Neural progenitor cell (in vitro differentiated cells): ENCODE results near the gene CNPY1. TPM values are rescaled to one million over a fixed set of nuclear protein-coding genes. Genes with fewer than 3 reads are reported as not detected.

Experiments used
- DNase-seq: peaks from one replicate; pipeline ENCODE4 v3.0.0-alpha.2; 2016; ENCODE audit warnings: low spot score
- H2AFZ ChIP-seq: fragments of 200-600 bp; sonication (generic); replicated peaks from 2 replicates; pipeline ENCODE4 v1.6.1; 2016; ENCODE audit warnings: antibody characterized with exemption
- H3F3A ChIP-seq: fragments of 200-600 bp; sonication (generic); 2 replicates; pipeline ENCODE4 v1.6.1; 2016; ENCODE audit warnings: antibody characterized with exemption, low read depth
- H3K27ac ChIP-seq: fragments of 200-600 bp; sonication (generic); 2 replicates; pipeline ENCODE4 v1.5.1; 2016; ENCODE audit warnings: mild to moderate bottlenecking
- H3K27me3 ChIP-seq: fragments of 200-600 bp; sonication (generic); 2 replicates; pipeline ENCODE4 v1.6.1; 2016; ENCODE audit warnings: mild to moderate bottlenecking, moderate library complexity
- H3K36me3 ChIP-seq: fragments of 200-600 bp; sonication (generic); 2 replicates; pipeline ENCODE4 v1.5.1; 2016
- H3K4me1 ChIP-seq: fragments of 200-600 bp; sonication (generic); 2 replicates; pipeline ENCODE4 v1.6.1; 2016; ENCODE audit warnings: mixed run types
- H3K4me2 ChIP-seq: fragments of 200-600 bp; sonication (generic); 2 replicates; pipeline ENCODE4 v1.6.1; 2016
- H3K4me3 ChIP-seq: fragments of 200-600 bp; sonication (generic); 2 replicates; pipeline ENCODE4 v1.5.1; 2016
- H3K79me2 ChIP-seq: fragments of 200-600 bp; sonication (generic); 2 replicates; pipeline ENCODE4 v1.6.1; 2016; ENCODE audit warnings: low read depth
- H3K9ac ChIP-seq: fragments of 200-600 bp; sonication (generic); 2 replicates; pipeline ENCODE4 v1.6.1; 2016
- H3K9me3 ChIP-seq: fragments of 200-600 bp; sonication (generic); 2 replicates; pipeline ENCODE4 v1.5.1; 2016; ENCODE audit warnings: low read depth
- H4K20me1 ChIP-seq: fragments of 200-600 bp; sonication (generic); 2 replicates; pipeline ENCODE4 v1.6.1; 2016; ENCODE audit warnings: low read depth
- H3K27ac Mint-ChIP-seq: 3 replicates; pipeline ENCODE4 v1.8.0; 2021; ENCODE audit warnings: mixed read lengths
- H3K27me3 Mint-ChIP-seq: 2 replicates; pipeline ENCODE4 v1.8.0; 2022; ENCODE audit warnings: low read depth, mild to moderate bottlenecking, inconsistent platforms, moderate library complexity, mixed read lengths; ENCODE audit not compliant: insufficient read depth
- H3K36me3 Mint-ChIP-seq: 3 replicates; pipeline ENCODE4 v1.8.0; 2021; ENCODE audit warnings: mixed read lengths
- H3K4me1 Mint-ChIP-seq: 3 replicates; pipeline ENCODE4 v1.8.0; 2021; ENCODE audit warnings: mixed read lengths
- H3K4me3 Mint-ChIP-seq: 3 replicates; pipeline ENCODE4 v1.8.0; 2021; ENCODE audit warnings: mild to moderate bottlenecking, moderate library complexity, mixed read lengths
- H3K9me3 Mint-ChIP-seq: 3 replicates; pipeline ENCODE4 v1.8.0; 2020; ENCODE audit warnings: mixed read lengths
- EZH2 ChIP-seq: fragments of 200-600 bp; sonication (generic); IDR thresholded peaks from 2 replicates; pipeline ENCODE4 v1.6.1; 2017; ENCODE audit warnings: antibody characterized with exemption, mild to moderate bottlenecking, moderate library complexity
- EZH2phosphoT487 ChIP-seq: fragments of 200-600 bp; sonication (generic); IDR thresholded peaks from 2 replicates; pipeline ENCODE4 v1.6.1; 2017; ENCODE audit warnings: antibody characterized with exemption
- total RNA-seq: library from RNA; depleted of rRNA; stranded (reverse); fragments of >200 nt; gene quantifications from 2 replicates; pipeline ENCODE4 v1.2.3, GENCODE V29; 2015; ENCODE audit warnings: low replicate concordance
- TF ChIP-seq, protein P1 (sequence below): fragments of 200-600 bp; sonication (generic); IDR thresholded peaks from 2 replicates; pipeline ENCODE4 v1.5.1; 2017; ENCODE audit warnings: antibody characterized with exemption, mild to moderate bottlenecking

The CNPY1 gene
- total RNA-seq, 1 donor from 2014 or later: not detected

DNA sequence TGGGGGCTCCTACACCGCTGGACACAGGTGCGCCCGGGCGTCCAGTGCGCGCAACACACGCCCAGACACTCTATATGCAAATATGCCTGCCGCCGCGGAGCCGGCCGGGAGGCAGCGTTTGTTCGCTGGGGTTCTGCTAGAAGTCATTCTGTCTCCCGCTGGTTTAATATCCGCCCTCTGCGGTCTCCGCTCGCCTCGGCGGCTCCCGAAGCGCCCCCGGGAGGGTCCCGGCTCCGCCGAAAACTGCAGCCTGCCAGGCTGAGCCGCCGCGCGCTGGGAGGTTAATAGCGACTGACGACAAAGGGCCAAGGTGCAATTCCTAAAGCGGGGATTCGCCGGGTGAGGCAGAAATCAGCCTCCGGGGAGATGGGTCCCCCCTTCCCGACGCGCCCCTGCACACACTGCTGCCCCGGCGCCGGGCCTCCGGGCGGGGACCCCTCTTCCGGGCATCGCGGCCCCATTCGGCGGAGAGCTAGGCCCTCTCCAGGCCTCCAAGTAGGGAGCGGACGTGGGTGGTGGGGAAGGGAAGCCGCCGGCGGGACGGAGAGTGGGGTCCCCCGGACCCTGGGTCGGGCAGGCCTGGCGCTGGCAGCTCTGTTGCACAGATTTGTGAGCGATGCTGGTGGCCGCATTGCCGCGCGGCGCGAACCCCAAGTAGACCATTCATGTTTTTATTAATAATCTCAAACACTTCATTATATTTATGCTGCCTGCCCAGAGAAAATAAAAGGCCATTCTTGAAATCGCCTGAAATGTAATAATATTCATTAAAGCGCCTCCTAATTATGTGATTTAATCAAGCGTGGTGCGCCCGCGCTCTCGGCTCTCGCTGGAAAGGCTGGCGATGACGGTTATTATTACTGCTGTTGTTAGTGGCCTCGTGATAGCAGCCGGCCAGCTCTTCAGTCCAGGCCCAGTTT, 79.3 kb downstream of the CNPY1 start:
- peaks cover 100% of the 10 kb centered on the region for H3K27me3 ChIP-seq
- peak overlapping the region; percentile 88 for H3K4me3 Mint-ChIP-seq
- peak overlapping the region; percentile 94 for H3K27ac Mint-ChIP-seq

DNA sequence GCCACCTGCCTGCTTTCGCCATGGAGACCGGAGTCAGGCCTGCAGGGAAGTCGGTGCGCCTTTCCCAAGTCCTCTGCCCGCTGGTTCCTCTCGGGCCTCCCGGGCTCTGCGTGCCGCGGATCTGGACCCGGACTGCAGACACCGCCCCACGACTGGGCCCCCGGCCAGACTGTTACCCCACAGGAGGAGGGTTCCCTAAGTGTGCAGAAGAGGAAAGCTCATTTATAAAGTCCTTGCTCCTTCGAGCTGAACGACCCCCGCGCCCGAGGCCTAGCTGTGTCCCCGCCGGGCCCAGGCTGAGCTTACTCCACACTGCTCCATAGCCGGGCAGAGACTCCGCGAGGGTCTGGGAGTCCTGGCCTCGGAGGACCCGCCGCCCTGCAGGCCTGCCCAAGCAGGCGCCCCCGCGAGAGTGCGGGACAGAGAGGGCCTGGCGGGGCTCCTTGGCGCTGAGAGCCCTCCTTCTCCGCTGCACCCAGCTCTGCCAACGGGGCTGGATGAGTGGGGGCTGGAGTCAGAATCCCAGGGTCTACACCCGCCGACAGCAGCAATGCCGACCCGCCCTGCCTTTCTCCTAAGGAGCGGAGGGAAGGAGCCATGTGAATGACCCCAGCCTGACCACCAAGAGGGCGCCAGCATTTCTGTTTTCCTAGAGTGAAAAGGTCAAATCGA, 80.1 kb downstream of the CNPY1 start:
- peaks cover 100% of the 10 kb centered on the region for H3K27me3 ChIP-seq
- H3K9me3 ChIP-seq: no peaks in the 10 kb centered on the region
- peaks cover 41% of the 10 kb centered on the region for H3F3A ChIP-seq
- no peak overlapping the region for H3K27ac ChIP-seq
- TF ChIP-seq EZH2 (peak; percentile 78), EZH2phosphoT487 (peak; percentile 62)
- TF ChIP-seq, protein P1, sequence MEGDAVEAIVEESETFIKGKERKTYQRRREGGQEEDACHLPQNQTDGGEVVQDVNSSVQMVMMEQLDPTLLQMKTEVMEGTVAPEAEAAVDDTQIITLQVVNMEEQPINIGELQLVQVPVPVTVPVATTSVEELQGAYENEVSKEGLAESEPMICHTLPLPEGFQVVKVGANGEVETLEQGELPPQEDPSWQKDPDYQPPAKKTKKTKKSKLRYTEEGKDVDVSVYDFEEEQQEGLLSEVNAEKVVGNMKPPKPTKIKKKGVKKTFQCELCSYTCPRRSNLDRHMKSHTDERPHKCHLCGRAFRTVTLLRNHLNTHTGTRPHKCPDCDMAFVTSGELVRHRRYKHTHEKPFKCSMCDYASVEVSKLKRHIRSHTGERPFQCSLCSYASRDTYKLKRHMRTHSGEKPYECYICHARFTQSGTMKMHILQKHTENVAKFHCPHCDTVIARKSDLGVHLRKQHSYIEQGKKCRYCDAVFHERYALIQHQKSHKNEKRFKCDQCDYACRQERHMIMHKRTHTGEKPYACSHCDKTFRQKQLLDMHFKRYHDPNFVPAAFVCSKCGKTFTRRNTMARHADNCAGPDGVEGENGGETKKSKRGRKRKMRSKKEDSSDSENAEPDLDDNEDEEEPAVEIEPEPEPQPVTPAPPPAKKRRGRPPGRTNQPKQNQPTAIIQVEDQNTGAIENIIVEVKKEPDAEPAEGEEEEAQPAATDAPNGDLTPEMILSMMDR: no peak
- Mint-ChIP-seq H3K36me3 (peaks cover 10% of the 10 kb centered on the region), H3K9me3 (peaks cover 4% of the 10 kb centered on the region), H3K4me1 (peaks cover 68% of the 10 kb centered on the region), H3K27me3 (peaks cover 64% of the 10 kb centered on the region), H3K27ac (peak overlapping the region; percentile 78), H3K4me3 (peak overlapping the region; percentile 88)
- H3K4me3 ChIP-seq: peak overlapping the region; percentile 39
- no peak overlapping the region for H2AFZ ChIP-seq
- H3K9ac ChIP-seq: no peak overlapping the region
- H3K36me3 ChIP-seq: no peaks in the 10 kb centered on the region
- H4K20me1 ChIP-seq: peaks cover 100% of the 10 kb centered on the region
- no peaks in the 10 kb centered on the region for H3K79me2 ChIP-seq
- peaks cover 16% of the 10 kb centered on the region for H3K4me1 ChIP-seq
- peak overlapping the region; percentile 70 for H3K4me2 ChIP-seq
- DNase-seq: peak; percentile 59

More for the DNA sequence above, 79.3 kb downstream of the CNPY1 start:
- Histone ChIP-seq H3K4me2 (peak overlapping the region; percentile 70), H3K9ac (no peak overlapping the region), H3F3A (peaks cover 41% of the 10 kb centered on the region), H3K4me3 (peak overlapping the region; percentile 39), H3K79me2 (no peaks in the 10 kb centered on the region), H3K9me3 (no peaks in the 10 kb centered on the region), H3K27ac (no peak overlapping the region), H3K4me1 (peaks cover 16% of the 10 kb centered on the region), H2AFZ (no peak overlapping the region), H3K36me3 (no peaks in the 10 kb centered on the region), H4K20me1 (peaks cover 100% of the 10 kb centered on the region)
- H3K9me3 Mint-ChIP-seq: peaks cover under 1% of the 10 kb centered on the region
- DNase-seq: peak; percentile 94
- peaks cover 59% of the 10 kb centered on the region for H3K27me3 Mint-ChIP-seq
- TF ChIP-seq, protein P1: peak; percentile 56
- TF ChIP-seq EZH2 (peak; percentile 96), EZH2phosphoT487 (peak; percentile 93)
- peaks cover 7% of the 10 kb centered on the region for H3K36me3 Mint-ChIP-seq
- peaks cover 70% of the 10 kb centered on the region for H3K4me1 Mint-ChIP-seq

DNA sequence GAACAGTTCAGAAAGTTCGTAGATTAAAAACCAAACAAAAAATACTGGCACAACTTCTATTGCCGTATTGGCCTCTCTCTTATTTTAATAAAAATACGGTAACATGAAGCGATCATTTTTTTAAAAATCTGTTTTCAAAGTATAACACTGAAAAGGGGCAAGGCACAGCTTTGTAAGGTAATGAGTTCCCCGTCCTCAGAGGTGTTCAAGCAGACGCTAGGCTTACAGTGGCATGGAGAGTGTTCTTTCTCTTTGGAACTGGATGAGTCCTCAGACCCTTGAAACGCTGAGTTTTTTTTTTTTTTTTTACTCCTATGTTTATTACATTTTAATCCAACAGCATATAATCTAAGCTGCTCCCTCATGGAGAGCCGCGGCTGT, 80.6 kb downstream of the CNPY1 start:
- Mint-ChIP-seq H3K27ac (peak overlapping the region; percentile 78), H3K4me3 (peak overlapping the region; percentile 88), H3K9me3 (peaks cover 4% of the 10 kb centered on the region), H3K27me3 (peaks cover 64% of the 10 kb centered on the region), H3K4me1 (peaks cover 66% of the 10 kb centered on the region), H3K36me3 (peaks cover 14% of the 10 kb centered on the region)
- no peak overlapping the region for H3K27ac ChIP-seq
- peaks cover 41% of the 10 kb centered on the region for H3F3A ChIP-seq
- TF ChIP-seq EZH2phosphoT487 (no peak), EZH2 (no peak)
- TF ChIP-seq, protein P1: no peak
- no peak for DNase-seq
- no peak overlapping the region for H3K9ac ChIP-seq
- no peak overlapping the region for H3K4me3 ChIP-seq
- H2AFZ ChIP-seq: no peak overlapping the region
- peaks cover 100% of the 10 kb centered on the region for H4K20me1 ChIP-seq
- no peak overlapping the region for H3K4me2 ChIP-seq
- H3K27me3 ChIP-seq: peaks cover 100% of the 10 kb centered on the region
- H3K79me2 ChIP-seq: no peaks in the 10 kb centered on the region
- peaks cover 16% of the 10 kb centered on the region for H3K4me1 ChIP-seq
- H3K9me3 ChIP-seq: no peaks in the 10 kb centered on the region
- H3K36me3 ChIP-seq: no peaks in the 10 kb centered on the region
